BJ (cell line): ENCODE results near the gene WFDC10B. TPM values are rescaled to one million over a fixed set of nuclear protein-coding genes. Genes with fewer than 3 reads are reported as not detected.
"Not testable (repeated sequence)": the region's sequence is repeated elsewhere in the genome, so short reads cannot be mapped to it uniquely, and the experiment has no call there.

Source experiments
- CTCF ChIA-PET: fragments of 350-600 bp; formaldehyde crosslinking; extraction: SDS; loops from one replicate; lab custom pipeline; 2021; ENCODE audit warnings: antibody characterized with exemption, inconsistent platforms; lab: Yijun Ruan, JAX
- POLR2A ChIA-PET: fragments of 300-600 bp; sonication (Branson Sonifier 250); formaldehyde crosslinking; extraction: SDS; loops from one replicate; lab custom pipeline; 2021; ENCODE audit warnings: antibody characterized with exemption; lab: Charles Lee
- DNase-seq: peaks from one replicate; pipeline ENCODE4 v3.0.0-alpha.2; 2011; ENCODE audit warnings: low read depth
- H3K27me3 ChIP-seq: 2 replicates; pipeline ENCODE4 v1.6.0; 2011; ENCODE audit warnings: low read length; ENCODE audit not compliant: control insufficient read depth, insufficient read depth
- H3K36me3 ChIP-seq: 2 replicates; pipeline ENCODE4 v1.5.1; 2011; ENCODE audit warnings: low read length; ENCODE audit not compliant: control insufficient read depth, insufficient read depth
- H3K4me3 ChIP-seq: 2 replicates; pipeline ENCODE4 v1.5.1; 2011; ENCODE audit warnings: low read depth, mild to moderate bottlenecking, control low read depth, low read length
- polyA plus RNA-seq: library from polyadenylated mRNA; depleted of rRNA; stranded (reverse); fragments of >200 nt; gene quantifications from 2 replicates; pipeline ENCODE4 v1.2.3, GENCODE V29; 2011
- TF ChIP-seq, protein P1 (sequence below): IDR thresholded peaks from 2 replicates; pipeline ENCODE4 v1.5.1; 2011; ENCODE audit warnings: low read depth, mild to moderate bottlenecking, control low read depth, inconsistent platforms, low read length, moderate library complexity; ENCODE audit not compliant: insufficient read depth

Gene WFDC10B
- polyA plus RNA-seq, 1 experiment, result not detected

GRCh38 chr20:45722047-45722446 lies 17.2 kb upstream of the WFDC10B start, which contains the start of gene SPINT4:
SPINT4 (plus strand) TSS chr20:45722347; CDS start chr20:45722368, 21 bp downstream.
- ChIA-PET CTCF (no interaction called here), POLR2A (no interaction called here)
- TF ChIP-seq, protein P1, sequence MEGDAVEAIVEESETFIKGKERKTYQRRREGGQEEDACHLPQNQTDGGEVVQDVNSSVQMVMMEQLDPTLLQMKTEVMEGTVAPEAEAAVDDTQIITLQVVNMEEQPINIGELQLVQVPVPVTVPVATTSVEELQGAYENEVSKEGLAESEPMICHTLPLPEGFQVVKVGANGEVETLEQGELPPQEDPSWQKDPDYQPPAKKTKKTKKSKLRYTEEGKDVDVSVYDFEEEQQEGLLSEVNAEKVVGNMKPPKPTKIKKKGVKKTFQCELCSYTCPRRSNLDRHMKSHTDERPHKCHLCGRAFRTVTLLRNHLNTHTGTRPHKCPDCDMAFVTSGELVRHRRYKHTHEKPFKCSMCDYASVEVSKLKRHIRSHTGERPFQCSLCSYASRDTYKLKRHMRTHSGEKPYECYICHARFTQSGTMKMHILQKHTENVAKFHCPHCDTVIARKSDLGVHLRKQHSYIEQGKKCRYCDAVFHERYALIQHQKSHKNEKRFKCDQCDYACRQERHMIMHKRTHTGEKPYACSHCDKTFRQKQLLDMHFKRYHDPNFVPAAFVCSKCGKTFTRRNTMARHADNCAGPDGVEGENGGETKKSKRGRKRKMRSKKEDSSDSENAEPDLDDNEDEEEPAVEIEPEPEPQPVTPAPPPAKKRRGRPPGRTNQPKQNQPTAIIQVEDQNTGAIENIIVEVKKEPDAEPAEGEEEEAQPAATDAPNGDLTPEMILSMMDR, result no peak
- Histone ChIP-seq H3K36me3 (no peaks in the 10 kb centered on the region), H3K27me3 (no peaks in the 10 kb centered on the region; the same call in 1 of the 2 replicates), H3K4me3 (no peak within 1 kb of the TSS)
- DNase-seq, result no peak

DNA sequence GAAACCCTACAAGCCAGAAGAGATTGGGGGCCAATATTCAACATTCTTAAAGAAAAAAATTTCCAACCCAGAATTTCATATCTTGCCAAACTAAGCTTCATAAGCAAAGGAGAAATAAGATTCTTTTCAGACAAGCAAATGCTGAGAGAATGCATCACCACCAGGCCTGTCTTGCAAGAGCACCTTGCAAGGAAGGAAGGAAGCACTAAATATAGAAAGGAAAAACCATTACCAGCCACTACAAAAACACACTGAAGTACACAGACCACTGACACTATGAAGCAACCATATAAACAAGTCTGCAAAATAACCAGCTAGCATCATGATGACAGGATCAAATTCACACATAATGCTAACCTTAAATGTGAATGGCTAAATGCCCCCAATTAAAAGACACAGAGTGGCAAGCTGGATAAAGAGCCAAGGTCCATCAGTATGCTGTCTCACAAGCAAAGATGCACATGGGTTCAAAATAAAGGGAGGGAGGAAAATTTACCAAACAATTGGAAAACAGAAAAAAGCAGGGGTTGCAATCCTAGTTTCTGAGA lies 11.4 kb upstream of the WFDC10B start:
- CTCF ChIA-PET, result interaction anchor here (0.8 kb wide), 1 partner anchor 24 kb away, joined by 3 read pairs; no protein-coding TSS in a partner anchor
- POLR2A ChIA-PET, result not testable (repeated sequence)

GRCh38 chr20:45701873-45702272 lies 2.9 kb downstream of the WFDC10B start, which contains the start of gene WFDC13:
WFDC13 (plus strand) TSS chr20:45702038; CDS start chr20:45702124, 86 bp downstream.
- no peak for DNase-seq
- TF ChIP-seq, protein P1, result no peak
- H3K27me3 ChIP-seq, result no peaks in the 10 kb centered on the region
- ChIA-PET CTCF (no interaction called here), POLR2A (no interaction called here)
- H3K36me3 ChIP-seq, result no peaks in the 10 kb centered on the region
- H3K4me3 ChIP-seq, result no peak within 1 kb of the TSS

More for the DNA sequence above, 11.4 kb upstream of the WFDC10B start:
- H3K4me3 ChIP-seq, DNase-seq, H3K36me3 ChIP-seq, H3K27me3 ChIP-seq: not testable (repeated sequence)

DNA sequence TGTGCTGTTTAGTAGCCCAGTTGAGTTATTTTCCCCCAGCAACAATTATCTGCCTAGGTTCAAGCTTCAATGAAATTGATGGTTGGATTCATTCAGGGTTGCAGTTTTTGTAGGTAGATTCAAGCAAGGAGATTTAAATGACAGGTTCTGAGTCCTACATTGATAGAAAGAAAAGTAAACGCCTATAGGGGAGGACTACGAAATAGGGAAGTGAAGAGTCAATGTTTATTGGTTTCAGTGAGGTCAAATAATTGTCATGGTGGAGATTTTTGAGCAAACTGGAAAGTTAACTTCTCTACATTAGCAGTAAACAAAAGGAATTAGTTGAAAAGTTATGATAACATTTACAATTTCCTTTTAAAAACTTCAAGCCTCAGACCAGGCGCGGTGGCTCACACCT lies 3.7 kb downstream of the WFDC10B start:
- ChIA-PET CTCF (no interaction called here), POLR2A (no interaction called here)

GRCh38 chr20:45695496-45695895 lies 9.3 kb downstream of the WFDC10B start:
- no peak for DNase-seq
- Histone ChIP-seq H3K36me3 (no peaks in the 10 kb centered on the region), H3K4me3 (no peak overlapping the region), H3K27me3 (no peaks in the 10 kb centered on the region)
- ChIA-PET CTCF (no interaction called here), POLR2A (no interaction called here)
- TF ChIP-seq, protein P1, result no peak

More for the DNA sequence above, 3.7 kb downstream of the WFDC10B start:
- no peak for DNase-seq
- Histone ChIP-seq H3K4me3 (no peak overlapping the region), H3K36me3 (no peaks in the 10 kb centered on the region), H3K27me3 (no peaks in the 10 kb centered on the region)
- TF ChIP-seq, protein P1, result no peak

- CTCF ChIA-PET, H3K4me3 ChIP-seq, H3K27me3 ChIP-seq, H3K36me3 ChIP-seq, POLR2A ChIA-PET, DNase-seq: not testable (repeated sequence)
Measured at GRCh38 chr20:45693346-45693745, 11.5 kb downstream of the WFDC10B start.
